ENCODE data around the gene AP3S2.

AP3S2 gene

DNA sequence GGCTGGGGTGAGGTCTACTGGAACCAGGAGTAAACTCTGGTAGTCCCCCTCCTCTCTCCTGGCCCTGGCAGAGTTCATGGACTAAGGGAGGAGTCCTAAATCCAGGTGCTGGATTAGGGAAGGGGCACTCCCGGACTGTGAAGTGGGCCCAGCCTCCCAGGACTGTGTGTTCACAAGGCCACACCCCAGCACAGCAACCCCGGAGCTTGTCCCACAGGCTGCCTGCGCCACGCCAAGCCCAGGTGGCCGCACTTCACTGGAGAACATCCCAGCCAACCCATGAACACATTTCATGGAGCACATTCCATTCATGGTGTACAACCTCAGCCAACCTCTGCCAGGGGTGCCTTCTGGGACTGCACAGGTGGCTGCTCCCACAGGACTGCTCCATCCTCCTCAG is 10.7 kb upstream of the AP3S2 start:
- Histone ChIP-seq H3K27ac (no peak overlapping the region), H3K4me1 (no peaks in the 10 kb centered on the region), H3K27me3 (ENCODE audit: control insufficient read depth, insufficient read depth, low read length) (no peaks in the 10 kb centered on the region), H3K9me3 (ENCODE audit: control insufficient read depth, low read length) (no peaks in the 10 kb centered on the region), H3K9ac (no peak overlapping the region), H3K4me2 (ENCODE audit: low read length) (no peak overlapping the region), H3K79me2 (no peaks in the 10 kb centered on the region), H3K36me3 (ENCODE audit: control insufficient read depth, insufficient read depth, low read length) (no peaks in the 10 kb centered on the region), H2AFZ (no peak overlapping the region), H3K4me3 (ENCODE audit: low read depth, low read length) (no peak overlapping the region)
- TF ChIP-seq, protein P1, sequence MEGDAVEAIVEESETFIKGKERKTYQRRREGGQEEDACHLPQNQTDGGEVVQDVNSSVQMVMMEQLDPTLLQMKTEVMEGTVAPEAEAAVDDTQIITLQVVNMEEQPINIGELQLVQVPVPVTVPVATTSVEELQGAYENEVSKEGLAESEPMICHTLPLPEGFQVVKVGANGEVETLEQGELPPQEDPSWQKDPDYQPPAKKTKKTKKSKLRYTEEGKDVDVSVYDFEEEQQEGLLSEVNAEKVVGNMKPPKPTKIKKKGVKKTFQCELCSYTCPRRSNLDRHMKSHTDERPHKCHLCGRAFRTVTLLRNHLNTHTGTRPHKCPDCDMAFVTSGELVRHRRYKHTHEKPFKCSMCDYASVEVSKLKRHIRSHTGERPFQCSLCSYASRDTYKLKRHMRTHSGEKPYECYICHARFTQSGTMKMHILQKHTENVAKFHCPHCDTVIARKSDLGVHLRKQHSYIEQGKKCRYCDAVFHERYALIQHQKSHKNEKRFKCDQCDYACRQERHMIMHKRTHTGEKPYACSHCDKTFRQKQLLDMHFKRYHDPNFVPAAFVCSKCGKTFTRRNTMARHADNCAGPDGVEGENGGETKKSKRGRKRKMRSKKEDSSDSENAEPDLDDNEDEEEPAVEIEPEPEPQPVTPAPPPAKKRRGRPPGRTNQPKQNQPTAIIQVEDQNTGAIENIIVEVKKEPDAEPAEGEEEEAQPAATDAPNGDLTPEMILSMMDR (IDR thresholded peaks at IDR 0.05) = no peak

DNA sequence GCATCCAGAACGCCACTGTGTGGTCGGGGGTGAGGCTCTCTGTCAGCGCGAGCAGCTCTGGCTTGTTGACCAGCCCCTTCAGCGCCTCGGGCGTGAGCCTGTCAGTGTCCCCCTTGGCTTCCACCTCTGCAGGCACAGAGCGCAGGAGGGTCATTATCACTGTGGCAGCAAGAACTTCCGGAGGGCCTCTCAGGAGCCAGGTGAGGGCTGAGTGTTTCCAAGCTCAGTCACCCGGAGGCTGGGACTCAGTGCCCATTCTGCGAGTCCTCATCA is 10.0 kb upstream of the AP3S2 start:
- Histone ChIP-seq H3K79me2 (no peaks in the 10 kb centered on the region), H2AFZ (no peak overlapping the region), H3K4me1 (no peaks in the 10 kb centered on the region), H3K27ac (no peak overlapping the region), H3K4me3 (ENCODE audit: low read depth, low read length) (no peak overlapping the region), H3K9me3 (ENCODE audit: control insufficient read depth, low read length) (no peaks in the 10 kb centered on the region), H3K36me3 (ENCODE audit: control insufficient read depth, insufficient read depth, low read length) (no peaks in the 10 kb centered on the region), H3K27me3 (ENCODE audit: control insufficient read depth, insufficient read depth, low read length) (no peaks in the 10 kb centered on the region), H3K4me2 (ENCODE audit: low read length) (no peak overlapping the region), H3K9ac (no peak overlapping the region)
- TF ChIP-seq, protein P1 (IDR thresholded peaks at IDR 0.05) = no peak

DNA sequence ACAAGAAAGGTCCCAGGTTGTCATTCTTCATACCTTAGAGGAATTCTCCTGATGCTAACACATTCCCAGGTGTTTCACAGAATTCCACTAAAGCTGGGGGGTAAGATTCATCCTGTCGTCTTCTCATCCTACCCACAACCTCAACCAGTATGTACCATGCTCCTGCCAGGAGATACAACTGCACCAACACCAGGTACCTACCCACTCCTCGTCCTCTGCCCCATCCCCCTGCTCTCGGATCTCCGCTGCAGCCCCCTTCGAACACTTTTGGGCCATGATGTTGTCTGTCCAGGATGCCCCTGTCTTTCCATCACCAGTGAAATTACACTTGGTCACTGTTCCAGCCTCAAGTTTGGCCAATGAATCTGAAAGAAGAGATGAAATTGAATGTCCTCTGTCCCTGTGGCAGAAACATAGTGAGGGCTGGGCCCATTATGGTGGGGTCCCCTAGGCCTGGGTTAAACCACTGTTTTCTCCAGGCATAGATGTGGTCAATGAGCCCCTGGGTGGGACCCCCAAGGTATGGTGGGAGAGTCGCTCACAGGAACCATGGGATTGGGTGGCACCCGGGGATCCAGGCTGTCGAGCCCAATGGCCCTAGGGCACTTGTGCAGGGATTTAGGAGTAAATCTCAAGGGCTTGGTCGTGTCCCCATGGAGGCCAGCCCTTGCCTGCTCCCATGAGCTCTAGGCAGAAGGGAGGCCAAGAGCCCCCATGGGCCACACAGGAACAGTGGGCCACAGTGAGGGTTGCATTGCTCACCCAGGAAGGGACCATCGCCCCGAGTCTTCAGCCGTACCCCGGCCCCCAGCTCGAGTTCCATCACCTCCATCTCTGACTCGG is 9.4 kb upstream of the AP3S2 start:
- H3K36me3 ChIP-seq (ENCODE audit: control insufficient read depth, insufficient read depth, low read length) = no peaks in the 10 kb centered on the region
- no peak overlapping the region for H2AFZ ChIP-seq
- H3K27me3 ChIP-seq (ENCODE audit: control insufficient read depth, insufficient read depth, low read length) = no peaks in the 10 kb centered on the region
- no peaks in the 10 kb centered on the region for H3K79me2 ChIP-seq
- no peak overlapping the region for H3K9ac ChIP-seq
- no peaks in the 10 kb centered on the region for H3K9me3 ChIP-seq (ENCODE audit: control insufficient read depth, low read length)
- no peak overlapping the region for H3K4me2 ChIP-seq (ENCODE audit: low read length)
- H3K4me1 ChIP-seq = no peaks in the 10 kb centered on the region
- TF ChIP-seq, protein P1 (IDR thresholded peaks at IDR 0.05) = no peak
- no peak overlapping the region for H3K4me3 ChIP-seq (ENCODE audit: low read depth, low read length)
- no peak overlapping the region for H3K27ac ChIP-seq

DNA sequence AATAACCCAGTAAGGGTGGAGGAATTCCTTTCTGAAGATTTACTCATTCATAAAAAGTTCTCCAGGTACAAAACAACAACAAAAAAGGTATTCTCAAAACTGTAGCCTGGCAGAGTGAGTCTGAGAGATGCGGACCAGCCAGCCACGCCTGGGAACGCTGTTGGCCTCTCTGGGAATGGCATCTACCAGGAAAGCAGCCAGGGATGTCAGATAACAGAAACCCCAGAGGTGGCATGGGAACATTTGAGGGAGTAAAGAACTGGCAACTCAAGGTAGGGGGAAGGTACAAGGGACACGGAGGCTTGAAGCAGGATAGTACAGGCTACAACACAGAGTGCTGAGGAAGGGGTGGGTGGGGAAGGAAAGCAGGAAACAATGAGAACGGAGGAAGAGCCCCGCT is 7.1 kb upstream of the AP3S2 start:
- Histone ChIP-seq H3K36me3 (ENCODE audit: control insufficient read depth, insufficient read depth, low read length) (no peaks in the 10 kb centered on the region), H3K27me3 (ENCODE audit: control insufficient read depth, insufficient read depth, low read length) (no peaks in the 10 kb centered on the region), H3K79me2 (no peaks in the 10 kb centered on the region), H2AFZ (no peak overlapping the region), H3K4me3 (ENCODE audit: low read depth, low read length) (no peak overlapping the region), H3K4me2 (ENCODE audit: low read length) (no peak overlapping the region), H3K4me1 (no peaks in the 10 kb centered on the region), H3K27ac (no peak overlapping the region), H3K9me3 (ENCODE audit: control insufficient read depth, low read length) (no peaks in the 10 kb centered on the region), H3K9ac (no peak overlapping the region)
- TF ChIP-seq, protein P1 (IDR thresholded peaks at IDR 0.05) = no peak

DNA sequence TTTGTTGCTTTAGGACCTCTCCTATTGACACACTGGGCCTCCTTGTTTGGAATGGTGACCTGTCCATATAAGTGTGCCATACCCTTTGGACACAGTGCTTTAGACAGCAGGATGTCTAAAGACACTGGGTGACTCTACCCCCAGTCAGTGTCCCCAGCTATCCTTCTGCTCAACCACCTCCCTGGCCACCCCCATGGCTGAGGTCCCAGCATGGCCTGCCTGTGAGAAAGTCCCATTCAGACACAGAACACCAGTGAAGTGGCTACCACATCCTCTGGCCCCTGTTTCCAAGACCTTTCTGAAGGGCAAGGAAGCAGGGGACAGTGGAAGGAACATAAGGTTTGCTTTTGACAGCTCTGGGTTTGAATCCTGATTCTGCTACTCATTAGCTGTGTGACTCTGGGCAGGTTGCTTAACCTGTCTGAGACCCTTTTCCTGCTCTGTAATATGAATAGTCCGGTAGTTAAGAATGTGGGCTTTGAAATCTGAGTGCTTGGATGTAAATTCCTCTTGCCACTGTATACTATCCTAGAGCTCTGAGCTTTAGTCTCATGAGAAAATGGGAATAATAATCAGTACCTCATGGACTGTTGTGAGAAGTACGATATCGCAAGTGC is 6.3 kb upstream of the AP3S2 start:
- Histone ChIP-seq H3K4me2 (ENCODE audit: low read length) (no peak overlapping the region), H3K9ac (no peak overlapping the region), H3K79me2 (no peaks in the 10 kb centered on the region), H3K27ac (no peak overlapping the region), H2AFZ (no peak overlapping the region), H3K4me3 (ENCODE audit: low read depth, low read length) (no peak overlapping the region), H3K36me3 (ENCODE audit: control insufficient read depth, insufficient read depth, low read length) (no peaks in the 10 kb centered on the region), H3K4me1 (no peaks in the 10 kb centered on the region), H3K9me3 (ENCODE audit: control insufficient read depth, low read length) (no peaks in the 10 kb centered on the region), H3K27me3 (ENCODE audit: control insufficient read depth, insufficient read depth, low read length) (no peaks in the 10 kb centered on the region)
- TF ChIP-seq, protein P1 (IDR thresholded peaks at IDR 0.05) = no peak

Data from parathyroid adenoma (tissue), 2 donors.